ENCODE data around the gene ENDOV. TPM values are rescaled to one million over a fixed set of nuclear protein-coding genes. Genes with fewer than 3 reads are reported as not detected.

ENDOV gene
- total and polyA plus RNA-seq, 2 of the 13 experiments (the other 11 are each of a cell fraction or from before 2014, with no cell fraction given): 15.1 to 17.1 TPM

DNA sequence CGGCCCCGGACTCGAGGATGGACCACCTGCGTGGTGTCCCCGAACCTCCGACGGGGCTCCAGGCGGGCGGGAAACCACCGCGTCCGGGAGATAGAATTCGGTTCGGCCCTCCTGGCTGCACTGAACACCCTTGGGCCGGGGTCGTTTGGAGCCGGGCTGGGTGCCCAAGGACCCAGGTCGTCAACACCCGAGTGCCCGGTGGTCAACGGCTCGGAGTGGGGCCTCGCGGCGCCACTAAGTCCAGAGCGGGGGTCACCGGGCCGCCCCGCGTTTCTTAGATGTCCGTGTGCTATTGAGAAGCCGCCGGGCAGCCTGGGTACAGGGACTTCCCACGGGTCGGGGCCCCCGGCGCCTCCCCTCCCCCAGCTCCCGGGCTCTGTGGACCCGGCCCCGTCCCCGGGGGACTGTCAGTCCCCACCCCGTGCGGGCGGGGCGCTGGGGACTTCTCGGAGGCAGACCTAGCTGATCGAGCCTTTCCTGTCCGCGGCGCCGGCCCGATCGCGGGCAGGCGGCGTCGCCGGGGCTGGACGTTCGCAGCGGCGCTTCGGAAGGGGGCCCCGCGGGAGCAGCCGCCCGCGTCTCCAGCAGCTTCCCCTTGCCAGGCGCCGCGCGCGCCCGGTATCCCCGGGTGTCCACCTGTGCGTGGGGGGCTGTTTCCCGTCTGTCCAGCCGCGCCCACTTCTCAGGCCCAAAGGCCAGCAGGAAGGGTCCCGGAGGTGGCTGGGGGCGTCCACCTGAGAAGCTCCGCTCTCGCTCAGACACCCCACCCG lies 62.1 kb downstream of the ENDOV start:
- Histone ChIP-seq H3K4me3 (replicated peaks in 1 of 3; ENCODE audit: insufficient read depth in 1 of 3, low read depth in 2 of 3, low read length in 3 of 3) (peak overlapping the region in 2 of 3 experiments; percentile 20 to 55; a peak in 1 of 6 replicates), H2AFZ (ENCODE audit: low read length) (no peak overlapping the region), H3K79me2 (ENCODE audit: insufficient read depth, low read length) (no peaks in the 10 kb centered on the region), H3K4me2 (ENCODE audit: low read depth, low read length) (peak overlapping the region; percentile 63), H3K27ac (ENCODE audit: extremely low read length, insufficient read depth, low read length) (no peak overlapping the region), H3K4me1 (ENCODE audit: insufficient read depth, low read length) (peaks cover 33% of the 10 kb centered on the region), H3K9me3 (ENCODE audit: low read length) (no peaks in the 10 kb centered on the region), H3K27me3 (ENCODE audit: control insufficient read depth in 1 of 2, insufficient read depth in 2 of 2, low read length in 2 of 2) (peaks cover 68 to 97% of the 10 kb centered on the region in 2 experiments), H4K20me1 (ENCODE audit: insufficient read depth, low read length) (peaks cover 21% of the 10 kb centered on the region; the same call in 1 of the 2 replicates), H3K36me3 (replicated peaks in 1 of 2; ENCODE audit: control insufficient read depth in 1 of 2, insufficient read depth in 2 of 2, low read length in 2 of 2) (no peaks in the 10 kb centered on the region), H3K9ac (ENCODE audit: insufficient read depth, low read depth, low read length) (no peak overlapping the region)
- BruUV-seq (replicated peaks): no TSS peak
- FAIRE-seq: no peak
- CTCF ChIA-PET (ENCODE audit: low intra/inter-chr PET ratio, low total read pairs): interaction anchor here (3.5 kb wide), 1 partner anchor 98 kb away, joined by 25 read pairs; no protein-coding TSS in a partner anchor
- 5% methylated on average over 27 of the region's 84 CpGs for WGBS (ENCODE audit: low lambda C conversion rate)
- POLR2A ChIA-PET: interaction anchor here (0.7 kb wide), 1 partner anchor 22 kb away, joined by 3 read pairs; no protein-coding TSS in a partner anchor
- intact Hi-C loops (cut with micrococcal nuclease; ENCODE audit: unreplicated experiment): loop anchor here (5.0 kb wide), 1 partner anchor 910 kb away; no protein-coding TSS in a partner anchor
- in situ Hi-C loops (cut with HindIII; ENCODE audit: extremely low pct_ligation_motif_present, low pct_unique_long_range_greater_than_20kb): no loop called here
- no peak for DNase-seq (ENCODE audit: low spot score)
- ATAC-seq: peak; percentile 11
- TF ChIP-seq KAT7 (CRISPR knock-in tag; IDR thresholded peaks at IDR 0.05; ENCODE audit: borderline replicate concordance) (no peak), ZNF530 (CRISPR knock-in tag; IDR thresholded peaks at IDR 0.05; ENCODE audit: low read depth) (no peak), IKZF1 (IDR thresholded peaks at IDR 0.05) (no peak), ZNF329 (CRISPR knock-in tag; IDR thresholded peaks at IDR 0.05; ENCODE audit: low read depth) (no peak), RBM39 (IDR thresholded peaks at IDR 0.05; ENCODE audit: low read depth, low read length, poor library complexity, severe bottlenecking) (peak; percentile 33), ZNF737 (CRISPR knock-in tag; IDR thresholded peaks at IDR 0.05; ENCODE audit: borderline replicate concordance) (no peak), ZNF547 (CRISPR knock-in tag; IDR thresholded peaks at IDR 0.05) (no peak)
- TF ChIP-seq, protein P1, sequence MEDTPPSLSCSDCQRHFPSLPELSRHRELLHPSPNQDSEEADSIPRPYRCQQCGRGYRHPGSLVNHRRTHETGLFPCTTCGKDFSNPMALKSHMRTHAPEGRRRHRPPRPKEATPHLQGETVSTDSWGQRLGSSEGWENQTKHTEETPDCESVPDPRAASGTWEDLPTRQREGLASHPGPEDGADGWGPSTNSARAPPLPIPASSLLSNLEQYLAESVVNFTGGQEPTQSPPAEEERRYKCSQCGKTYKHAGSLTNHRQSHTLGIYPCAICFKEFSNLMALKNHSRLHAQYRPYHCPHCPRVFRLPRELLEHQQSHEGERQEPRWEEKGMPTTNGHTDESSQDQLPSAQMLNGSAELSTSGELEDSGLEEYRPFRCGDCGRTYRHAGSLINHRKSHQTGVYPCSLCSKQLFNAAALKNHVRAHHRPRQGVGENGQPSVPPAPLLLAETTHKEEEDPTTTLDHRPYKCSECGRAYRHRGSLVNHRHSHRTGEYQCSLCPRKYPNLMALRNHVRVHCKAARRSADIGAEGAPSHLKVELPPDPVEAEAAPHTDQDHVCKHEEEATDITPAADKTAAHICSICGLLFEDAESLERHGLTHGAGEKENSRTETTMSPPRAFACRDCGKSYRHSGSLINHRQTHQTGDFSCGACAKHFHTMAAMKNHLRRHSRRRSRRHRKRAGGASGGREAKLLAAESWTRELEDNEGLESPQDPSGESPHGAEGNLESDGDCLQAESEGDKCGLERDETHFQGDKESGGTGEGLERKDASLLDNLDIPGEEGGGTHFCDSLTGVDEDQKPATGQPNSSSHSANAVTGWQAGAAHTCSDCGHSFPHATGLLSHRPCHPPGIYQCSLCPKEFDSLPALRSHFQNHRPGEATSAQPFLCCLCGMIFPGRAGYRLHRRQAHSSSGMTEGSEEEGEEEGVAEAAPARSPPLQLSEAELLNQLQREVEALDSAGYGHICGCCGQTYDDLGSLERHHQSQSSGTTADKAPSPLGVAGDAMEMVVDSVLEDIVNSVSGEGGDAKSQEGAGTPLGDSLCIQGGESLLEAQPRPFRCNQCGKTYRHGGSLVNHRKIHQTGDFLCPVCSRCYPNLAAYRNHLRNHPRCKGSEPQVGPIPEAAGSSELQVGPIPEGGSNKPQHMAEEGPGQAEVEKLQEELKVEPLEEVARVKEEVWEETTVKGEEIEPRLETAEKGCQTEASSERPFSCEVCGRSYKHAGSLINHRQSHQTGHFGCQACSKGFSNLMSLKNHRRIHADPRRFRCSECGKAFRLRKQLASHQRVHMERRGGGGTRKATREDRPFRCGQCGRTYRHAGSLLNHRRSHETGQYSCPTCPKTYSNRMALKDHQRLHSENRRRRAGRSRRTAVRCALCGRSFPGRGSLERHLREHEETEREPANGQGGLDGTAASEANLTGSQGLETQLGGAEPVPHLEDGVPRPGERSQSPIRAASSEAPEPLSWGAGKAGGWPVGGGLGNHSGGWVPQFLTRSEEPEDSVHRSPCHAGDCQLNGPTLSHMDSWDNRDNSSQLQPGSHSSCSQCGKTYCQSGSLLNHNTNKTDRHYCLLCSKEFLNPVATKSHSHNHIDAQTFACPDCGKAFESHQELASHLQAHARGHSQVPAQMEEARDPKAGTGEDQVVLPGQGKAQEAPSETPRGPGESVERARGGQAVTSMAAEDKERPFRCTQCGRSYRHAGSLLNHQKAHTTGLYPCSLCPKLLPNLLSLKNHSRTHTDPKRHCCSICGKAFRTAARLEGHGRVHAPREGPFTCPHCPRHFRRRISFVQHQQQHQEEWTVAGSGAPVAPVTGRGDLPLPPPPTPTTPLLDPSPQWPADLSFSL (CRISPR knock-in tag; IDR thresholded peaks at IDR 0.05): no peak
- TF ChIP-seq, protein P2, sequence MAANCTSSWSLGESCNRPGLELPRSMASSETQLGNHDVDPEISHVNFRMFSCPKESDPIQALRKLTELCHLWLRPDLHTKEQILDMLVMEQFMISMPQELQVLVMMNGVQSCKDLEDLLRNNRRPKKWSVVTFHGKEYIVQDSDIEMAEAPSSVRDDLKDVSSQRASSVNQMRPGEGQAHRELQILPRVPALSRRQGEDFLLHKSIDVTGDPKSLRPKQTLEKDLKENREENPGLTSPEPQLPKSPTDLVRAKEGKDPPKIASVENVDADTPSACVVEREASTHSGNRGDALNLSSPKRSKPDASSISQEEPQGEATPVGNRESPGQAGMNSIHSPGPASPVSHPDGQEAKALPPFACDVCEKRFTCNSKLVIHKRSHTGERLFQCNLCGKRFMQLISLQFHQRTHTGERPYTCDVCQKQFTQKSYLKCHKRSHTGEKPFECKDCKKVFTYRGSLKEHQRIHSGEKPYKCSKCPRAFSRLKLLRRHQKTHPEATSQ (CRISPR knock-in tag; IDR thresholded peaks at IDR 0.05; ENCODE audit: borderline replicate concordance): no peak
- TF ChIP-seq, protein P3, sequence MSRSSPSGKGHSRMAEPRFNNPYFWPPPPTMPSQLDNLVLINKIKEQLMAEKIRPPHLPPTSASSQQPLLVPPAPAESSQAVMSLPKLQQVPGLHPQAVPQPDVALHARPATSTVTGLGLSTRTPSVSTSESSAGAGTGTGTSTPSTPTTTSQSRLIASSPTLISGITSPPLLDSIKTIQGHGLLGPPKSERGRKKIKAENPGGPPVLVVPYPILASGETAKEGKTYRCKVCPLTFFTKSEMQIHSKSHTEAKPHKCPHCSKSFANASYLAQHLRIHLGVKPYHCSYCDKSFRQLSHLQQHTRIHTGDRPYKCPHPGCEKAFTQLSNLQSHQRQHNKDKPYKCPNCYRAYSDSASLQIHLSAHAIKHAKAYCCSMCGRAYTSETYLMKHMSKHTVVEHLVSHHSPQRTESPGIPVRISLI (CRISPR knock-in tag; IDR thresholded peaks at IDR 0.05; ENCODE audit: borderline replicate concordance): no peak
- TF ChIP-seq, protein P4, sequence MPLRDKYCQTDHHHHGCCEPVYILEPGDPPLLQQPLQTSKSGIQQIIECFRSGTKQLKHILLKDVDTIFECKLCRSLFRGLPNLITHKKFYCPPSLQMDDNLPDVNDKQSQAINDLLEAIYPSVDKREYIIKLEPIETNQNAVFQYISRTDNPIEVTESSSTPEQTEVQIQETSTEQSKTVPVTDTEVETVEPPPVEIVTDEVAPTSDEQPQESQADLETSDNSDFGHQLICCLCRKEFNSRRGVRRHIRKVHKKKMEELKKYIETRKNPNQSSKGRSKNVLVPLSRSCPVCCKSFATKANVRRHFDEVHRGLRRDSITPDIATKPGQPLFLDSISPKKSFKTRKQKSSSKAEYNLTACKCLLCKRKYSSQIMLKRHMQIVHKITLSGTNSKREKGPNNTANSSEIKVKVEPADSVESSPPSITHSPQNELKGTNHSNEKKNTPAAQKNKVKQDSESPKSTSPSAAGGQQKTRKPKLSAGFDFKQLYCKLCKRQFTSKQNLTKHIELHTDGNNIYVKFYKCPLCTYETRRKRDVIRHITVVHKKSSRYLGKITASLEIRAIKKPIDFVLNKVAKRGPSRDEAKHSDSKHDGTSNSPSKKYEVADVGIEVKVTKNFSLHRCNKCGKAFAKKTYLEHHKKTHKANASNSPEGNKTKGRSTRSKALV (CRISPR knock-in tag; IDR thresholded peaks at IDR 0.05): peak; percentile 26; the same call in 1 of the 2 replicates
